ENCODE data around the gene HHAT. TPM values are rescaled to one million over a fixed set of nuclear protein-coding genes. Genes with fewer than 3 reads are reported as not detected.

HHAT gene
- total and polyA plus RNA-seq, 2 of the 4 experiments (the other 2 are of a cell fraction), result 1.7 to 2.5 TPM

- no peak for TF ChIP-seq BHLHE40 (IDR thresholded peaks at IDR 0.05; ENCODE audit: low read depth, low read length)
Measured at GRCh38 chr1:210707300-210708240, 378.9 kb downstream of the HHAT start (continued).

- H3K9me1 ChIP-seq (ENCODE audit: insufficient read depth, low read length), result no peaks in the 10 kb centered on the region
- no peak overlapping the region for H3K14ac ChIP-seq (replicated peaks; ENCODE audit: low read depth, low read length)
- ChIA-PET CTCF (no interaction called here), POLR2A (ENCODE audit: unreplicated experiment) (no interaction called here)
- in situ Hi-C loops (cut with MboI; ENCODE audit: low sequenced_read_pairs) (no loop called here), dilution Hi-C loops (cut with HindIII; ENCODE audit: low sequenced_read_pairs, unreplicated experiment) (no loop called here), intact Hi-C loops (cut with micrococcal nuclease) (loop anchor here (10.0 kb wide), 1 partner anchor 885 kb away; the partner anchor contains the start of gene UTP25)
- no peak overlapping the region for H4K5ac ChIP-seq (ENCODE audit: low read depth, low read length)
- H2AK9ac ChIP-seq (replicated peaks; ENCODE audit: low read depth, low read length, poor library complexity), result no peak overlapping the region
- H2AFZ ChIP-seq (replicated peaks; ENCODE audit: low read length, poor library complexity), result no peak overlapping the region
- no peak overlapping the region for H3K9ac ChIP-seq (ENCODE audit: low read depth, low read length)
- H2BK20ac ChIP-seq (ENCODE audit: low read depth, low read length), result no peak overlapping the region
- no peaks in the 10 kb centered on the region for H3K36me3 ChIP-seq (ENCODE audit: control insufficient read depth, insufficient read depth, low read length)
- H3K56ac ChIP-seq (ENCODE audit: extremely low read depth, insufficient read depth, low read length), result no peak overlapping the region
- no peak overlapping the region for H4K8ac ChIP-seq (ENCODE audit: low read depth in 2 of 2, low read length in 2 of 2)
- TF ChIP-seq RFX5 (IDR thresholded peaks at IDR 0.05; ENCODE audit: low read depth, low read length), result no peak
- TF ChIP-seq CEBPB (IDR thresholded peaks at IDR 0.05; ENCODE audit: low read depth, low read length), result peak; percentile 87
- TF ChIP-seq BHLHE40 (IDR thresholded peaks at IDR 0.05; ENCODE audit: low read depth, low read length), result no peak
- no peaks in the 10 kb centered on the region for H3K27me3 ChIP-seq (ENCODE audit: control insufficient read depth, insufficient read depth, low read length)
- no peaks in the 10 kb centered on the region for H3K4me1 ChIP-seq (ENCODE audit: control insufficient read depth, insufficient read depth, low read length)
- no peak overlapping the region for H3K4me3 ChIP-seq (ENCODE audit: insufficient read depth, low read depth, low read length)
- no peak overlapping the region for H2BK5ac ChIP-seq (ENCODE audit: low read depth, low read length, poor library complexity, severe bottlenecking)
- no peak overlapping the region for H2BK15ac ChIP-seq (ENCODE audit: low read depth, low read length)
- H2BK120ac ChIP-seq (ENCODE audit: low read depth, low read length), result no peak overlapping the region
- H3K23ac ChIP-seq (ENCODE audit: low read depth, low read length), result no peak overlapping the region
- no peaks in the 10 kb centered on the region for H3K79me1 ChIP-seq (ENCODE audit: low read depth in 1 of 2, low read length in 2 of 2)
- no peak overlapping the region for H3K27ac ChIP-seq (ENCODE audit: insufficient read depth, low read length)
- H3K18ac ChIP-seq (ENCODE audit: low read depth, low read length), result no peak overlapping the region
- H4K20me1 ChIP-seq (ENCODE audit: insufficient read depth, low read length), result no peaks in the 10 kb centered on the region
- no peak overlapping the region for H2AK5ac ChIP-seq (ENCODE audit: low read depth, low read length)
- H3K4me2 ChIP-seq (ENCODE audit: low read depth, low read length), result no peak overlapping the region
- no peaks in the 10 kb centered on the region for H3K9me3 ChIP-seq (ENCODE audit: control insufficient read depth, insufficient read depth, low read length)
- H3K4ac ChIP-seq (ENCODE audit: low read depth, low read length), result no peak overlapping the region
- DNase-seq (no peak), ATAC-seq (ENCODE audit: low read depth) (no peak)
- WGBS, 2 experiments (ENCODE audit: extremely low coverage in 2 of 2, insufficient read length in 1 of 2), result no CpG with 5 or more reads among the region's 2 CpGs
- no TSS peak for BruUV-seq (replicated peaks)
- H4K91ac ChIP-seq (ENCODE audit: insufficient read depth, low read depth, low read length), result no peak overlapping the region
Measured at GRCh38 chr1:210709701-210710100, 381.0 kb downstream of the HHAT start.
